ENCODE measurements around the gene WHRN.

Gene WHRN

DNA sequence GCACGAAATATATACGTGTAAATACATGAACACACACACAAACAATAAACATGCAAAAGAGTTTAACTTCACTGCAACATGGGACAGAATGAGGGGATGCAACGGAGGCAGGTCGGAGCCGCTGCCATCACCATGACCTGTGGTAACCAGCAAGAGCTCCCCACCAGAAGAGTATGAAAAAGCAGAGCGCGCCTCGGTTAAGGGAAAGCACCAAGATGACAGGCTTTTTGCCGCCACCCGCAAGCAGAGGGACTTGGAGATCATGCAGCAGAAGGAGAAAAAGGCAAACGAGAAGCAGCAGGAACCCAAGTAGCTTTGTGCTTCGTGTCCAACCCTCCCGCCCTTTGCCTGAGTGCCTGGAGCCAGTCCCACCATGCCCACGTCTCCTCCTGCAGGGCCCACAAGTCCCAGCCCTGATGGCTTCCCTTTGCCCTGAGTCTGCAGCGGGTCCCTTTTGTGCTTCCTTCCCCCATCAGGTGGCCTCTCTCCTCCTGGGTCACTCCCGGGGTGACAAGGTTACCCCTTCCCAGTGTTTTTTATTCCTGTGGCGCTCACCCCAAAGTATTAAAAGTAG is 13.8 kb downstream of the WHRN start:
- no peak for DNase-seq (ENCODE audit: low read depth)

DNA sequence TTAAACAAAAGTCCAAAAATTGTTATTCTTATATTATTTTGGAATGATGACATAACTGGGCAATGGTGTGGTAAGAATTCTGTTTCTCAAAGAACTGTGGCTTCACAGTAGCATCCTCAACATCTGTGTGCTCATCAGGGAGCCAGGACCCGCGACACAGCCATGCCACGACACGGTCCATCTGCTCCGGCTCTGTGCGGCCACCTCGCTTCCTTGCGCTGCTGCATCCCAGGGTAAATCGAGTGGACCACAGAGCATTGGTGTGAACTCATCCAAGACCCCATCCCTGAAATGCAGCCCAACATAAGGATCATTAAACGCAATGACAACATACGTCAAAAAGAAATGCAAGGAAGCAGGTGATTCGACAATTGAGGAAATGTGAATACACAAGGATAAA is 15.3 kb downstream of the WHRN start:
- DNase-seq (ENCODE audit: low read depth), result no peak

DNA sequence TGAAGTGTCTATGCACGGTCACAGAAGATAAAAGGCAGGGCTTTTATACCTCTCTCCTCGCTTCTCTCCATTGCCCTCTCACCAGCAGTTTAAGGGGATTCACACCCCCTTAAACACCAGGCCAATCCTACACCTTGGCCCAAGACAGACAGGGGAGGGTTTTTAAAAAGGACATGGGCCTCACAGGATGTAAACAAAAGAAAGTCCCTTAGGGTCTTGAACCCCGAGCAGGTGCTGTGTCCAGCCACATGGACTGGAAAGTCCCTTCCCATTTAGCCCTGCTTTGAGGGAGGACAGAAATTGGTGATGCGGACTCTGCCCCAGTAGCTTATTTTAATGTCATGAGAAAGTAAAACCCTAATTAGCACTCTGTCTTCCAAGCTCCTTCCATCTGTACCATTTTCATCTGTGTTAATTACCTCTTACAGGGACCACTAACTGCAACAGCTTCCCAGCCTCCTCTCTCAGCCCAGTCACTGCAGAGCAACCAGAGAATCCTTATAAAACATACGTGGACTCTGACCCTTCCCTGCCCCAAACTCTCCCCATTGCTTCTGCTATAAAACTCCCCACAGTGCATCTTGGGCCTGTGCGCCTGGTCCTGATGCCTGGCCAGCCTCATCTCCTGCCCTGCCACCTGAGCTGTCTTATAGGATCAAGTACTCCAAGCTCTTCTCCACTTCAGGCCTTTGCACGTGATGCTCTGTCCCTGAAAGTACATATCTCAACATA is 16.7 kb downstream of the WHRN start:
- DNase-seq (ENCODE audit: low read depth), result no peak

DNA sequence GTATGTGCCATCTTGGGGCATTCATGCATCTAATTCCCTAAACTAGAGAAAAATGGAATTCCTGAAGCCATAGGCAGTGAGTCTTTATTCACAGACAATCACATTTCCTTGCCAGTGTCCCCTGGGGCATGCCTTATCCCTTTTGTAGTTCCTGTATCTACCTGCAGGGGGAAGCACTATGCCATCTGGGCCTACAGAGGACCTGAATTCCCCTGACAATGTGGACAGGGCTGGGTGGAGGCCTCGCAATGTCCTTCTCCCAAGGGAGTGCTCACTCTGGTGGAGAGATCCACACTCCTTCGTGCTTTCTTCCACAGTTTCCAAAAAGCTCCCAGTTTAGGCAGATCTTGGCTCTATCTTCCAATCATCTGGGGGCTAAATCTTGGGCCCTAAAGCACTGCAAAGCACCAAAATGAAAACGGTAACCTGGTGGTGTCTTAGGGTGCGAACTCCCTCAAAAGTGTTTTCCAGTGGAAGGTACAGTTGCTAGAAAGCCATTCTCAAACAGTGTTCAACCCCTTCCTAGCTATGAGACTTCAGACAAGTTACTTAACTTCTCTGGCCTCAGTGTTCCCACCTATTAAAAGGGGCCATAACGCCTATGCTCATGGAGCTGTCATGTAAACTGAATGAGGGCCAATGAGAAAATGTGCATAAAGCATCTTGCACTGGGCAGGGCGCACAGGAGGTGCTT is 17.5 kb downstream of the WHRN start:
- DNase-seq (ENCODE audit: low read depth), result peak; percentile 39

DNA sequence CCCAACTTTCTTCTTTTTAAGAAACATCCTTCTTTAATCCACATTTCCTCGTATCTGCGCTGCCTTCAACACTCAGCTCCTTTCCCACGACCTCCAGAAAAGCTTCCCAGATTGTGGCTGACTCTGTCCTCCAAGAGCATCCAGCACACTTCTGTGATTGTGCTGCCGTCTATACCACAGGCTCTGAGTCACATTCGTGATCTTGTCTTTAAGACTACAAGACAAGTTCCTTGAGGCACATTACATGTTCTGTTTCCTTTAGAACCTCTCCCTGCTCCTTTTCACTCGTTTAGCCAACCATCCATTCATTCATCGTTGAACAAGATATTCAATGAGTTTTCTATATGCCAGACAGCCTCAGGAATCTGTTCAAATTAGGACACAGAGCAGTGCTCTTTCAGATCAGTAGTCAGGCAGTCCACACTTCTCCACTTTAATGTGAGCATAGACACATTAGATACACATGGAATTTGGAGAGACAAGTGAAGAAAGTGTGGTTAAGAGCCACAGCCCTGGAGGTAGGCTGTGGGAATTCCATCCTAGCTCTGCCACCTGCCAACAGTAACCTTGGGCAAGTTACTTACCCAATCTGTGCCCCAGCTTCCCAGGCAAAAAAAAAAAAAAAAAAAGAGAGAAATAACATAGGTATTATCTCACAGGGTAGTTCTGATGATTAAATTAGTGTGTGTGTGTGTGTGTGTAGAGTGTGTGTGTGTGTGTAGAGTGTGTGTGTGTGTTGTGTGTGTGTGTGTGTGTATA is 18.9 kb downstream of the WHRN start:
- DNase-seq (ENCODE audit: low read depth), result no peak

DNA sequence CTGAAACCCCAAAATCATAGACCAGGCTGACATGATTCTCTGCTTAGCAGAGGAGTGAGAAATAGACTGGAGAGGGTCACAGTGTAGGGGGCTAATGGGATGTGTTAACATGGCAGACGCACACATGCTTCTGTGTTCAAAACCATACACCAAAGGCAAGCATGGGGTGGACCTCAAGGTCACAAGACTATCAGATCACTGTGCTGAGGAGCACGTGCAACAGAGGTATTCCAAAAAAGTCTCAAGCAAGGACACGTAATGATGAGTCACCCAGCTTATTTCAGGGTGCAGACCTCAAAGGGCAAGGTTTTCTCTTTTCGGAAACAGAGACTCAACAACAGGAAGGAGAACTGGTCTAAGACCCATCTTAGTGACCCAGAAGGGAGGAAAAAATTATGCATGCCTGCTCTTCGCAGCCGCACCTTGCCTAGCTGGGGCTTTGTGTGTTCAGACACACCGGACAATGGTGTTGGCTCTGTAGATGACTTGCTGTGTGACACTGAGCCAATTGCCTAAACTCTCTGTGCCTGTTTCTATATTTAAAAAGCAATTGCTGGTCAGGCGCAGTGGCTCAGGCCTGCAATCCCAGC is 20.3 kb downstream of the WHRN start:
- DNase-seq (ENCODE audit: low read depth), result peak; percentile 25

DNA sequence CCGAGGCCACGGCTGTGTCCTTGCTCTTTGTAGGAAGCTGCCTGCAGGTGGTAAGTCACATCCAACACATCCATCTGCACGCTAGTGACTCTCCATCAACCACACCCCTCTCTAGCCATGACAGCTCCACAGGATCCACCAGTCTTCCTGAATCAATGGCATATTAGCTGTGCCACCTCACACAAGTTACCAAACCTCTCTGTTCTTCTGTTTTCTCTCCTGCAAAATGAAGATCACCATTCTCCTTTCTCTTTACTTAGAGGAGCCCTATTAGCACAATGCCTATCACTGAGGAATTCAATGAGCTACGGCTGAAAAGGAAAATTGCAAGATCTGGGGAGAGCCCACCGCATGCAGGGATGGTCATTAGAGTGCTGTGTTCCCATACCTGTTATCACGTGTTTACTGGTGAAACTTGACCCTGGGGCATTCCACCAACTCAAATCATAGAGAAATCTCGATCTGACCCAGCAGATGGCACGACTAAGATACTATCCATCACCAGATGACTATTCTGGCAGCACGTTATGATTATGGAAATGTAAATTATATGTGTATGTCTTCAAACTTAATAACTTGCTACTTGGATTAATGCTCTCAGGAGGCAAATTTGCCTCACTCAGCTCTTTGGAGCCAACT is 20.9 kb downstream of the WHRN start:
- no peak for DNase-seq (ENCODE audit: low read depth)

DNA sequence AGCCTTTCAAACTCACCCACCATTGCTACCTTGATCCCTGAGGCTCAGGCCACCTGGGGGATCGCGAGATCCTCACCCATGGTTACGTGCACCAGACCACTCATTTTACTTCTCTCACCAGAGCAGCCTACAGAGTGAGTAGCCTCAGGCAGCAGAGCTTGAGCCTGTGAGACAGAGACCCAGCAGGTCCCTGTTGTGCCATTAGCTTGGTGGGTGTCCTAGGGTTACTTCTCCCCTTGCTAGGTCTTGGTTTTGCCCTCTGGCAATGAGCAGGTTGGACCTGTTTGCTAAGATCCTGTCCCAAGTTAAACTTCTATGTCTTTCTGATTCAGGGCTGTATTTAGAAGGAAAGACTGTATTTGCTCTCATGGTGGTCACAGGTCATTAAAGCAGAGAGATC is 21.8 kb downstream of the WHRN start:
- no peak for DNase-seq (ENCODE audit: low read depth)

DNA sequence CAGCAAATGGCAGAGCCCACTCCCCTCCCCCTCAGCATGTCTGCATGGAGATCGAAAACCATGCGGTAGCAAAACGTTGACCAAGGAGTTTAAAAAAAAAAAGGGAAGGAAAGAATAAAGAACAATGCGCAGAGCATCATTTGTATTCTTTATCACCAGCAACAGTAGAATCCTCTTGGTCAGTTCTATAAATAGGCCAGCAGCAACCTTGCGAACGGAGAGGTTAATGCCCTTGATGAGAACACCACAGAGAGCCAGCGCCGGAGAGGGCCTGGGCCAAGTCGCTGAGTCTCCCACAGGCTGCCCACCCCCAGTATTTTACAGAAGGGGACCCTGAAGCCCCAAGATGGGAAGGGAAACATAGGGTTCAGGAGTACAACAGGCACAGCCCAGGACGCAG is 22.7 kb downstream of the WHRN start:
- DNase-seq (ENCODE audit: low read depth), result no peak

DNA sequence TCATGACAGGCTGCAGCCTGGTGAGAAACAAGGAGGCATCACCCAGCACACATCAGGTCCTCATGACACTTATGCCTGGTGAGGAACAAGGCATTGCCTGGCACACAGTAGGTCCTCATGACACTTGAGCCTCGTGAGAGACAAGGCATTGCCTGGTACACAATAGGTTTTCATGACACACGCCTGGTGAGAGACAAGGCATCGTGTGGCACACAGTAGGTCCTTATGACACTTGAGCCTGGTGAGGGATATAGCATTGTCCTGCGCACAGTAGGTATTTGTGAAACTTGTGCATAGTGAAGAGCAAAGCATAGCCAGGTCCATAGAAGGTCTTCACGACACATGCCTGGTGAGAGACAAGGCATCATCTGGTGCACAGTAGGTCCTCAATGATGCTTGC is 23.5 kb downstream of the WHRN start:
- no peak for DNase-seq (ENCODE audit: low read depth)

DNA sequence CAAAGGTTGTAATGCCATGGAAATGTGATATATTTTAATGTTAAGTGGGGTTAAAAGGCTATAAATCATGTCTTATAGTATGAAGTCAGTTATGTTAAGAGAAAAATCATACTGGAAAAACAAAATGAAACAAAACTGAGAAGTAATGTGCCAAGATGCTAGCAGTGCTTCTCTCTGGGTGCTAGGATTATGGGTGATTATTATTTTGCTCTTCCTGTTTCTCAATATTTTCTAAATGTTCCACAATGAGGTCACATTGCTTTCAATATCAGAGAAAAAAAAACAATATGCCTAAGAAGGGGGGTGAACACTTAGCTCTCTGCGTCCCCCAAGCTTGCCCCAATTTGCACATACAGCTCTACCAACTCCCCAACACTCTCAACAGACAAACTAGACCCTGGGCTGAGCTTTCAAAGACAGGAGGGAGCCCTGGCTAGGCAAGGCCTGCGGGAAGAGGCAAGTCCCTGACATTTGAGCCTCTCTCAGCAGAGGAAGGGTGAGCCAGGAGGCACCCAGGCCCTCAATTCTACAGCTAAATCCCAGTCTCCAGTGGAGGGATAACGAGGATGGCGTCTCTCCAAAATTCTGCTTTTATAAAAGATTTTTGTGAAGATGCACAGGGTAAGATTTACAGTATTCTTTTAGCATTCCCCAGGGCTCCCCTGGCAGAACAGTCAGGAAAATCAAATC is 24.4 kb downstream of the WHRN start:
- DNase-seq (ENCODE audit: low read depth), result no peak

DNA sequence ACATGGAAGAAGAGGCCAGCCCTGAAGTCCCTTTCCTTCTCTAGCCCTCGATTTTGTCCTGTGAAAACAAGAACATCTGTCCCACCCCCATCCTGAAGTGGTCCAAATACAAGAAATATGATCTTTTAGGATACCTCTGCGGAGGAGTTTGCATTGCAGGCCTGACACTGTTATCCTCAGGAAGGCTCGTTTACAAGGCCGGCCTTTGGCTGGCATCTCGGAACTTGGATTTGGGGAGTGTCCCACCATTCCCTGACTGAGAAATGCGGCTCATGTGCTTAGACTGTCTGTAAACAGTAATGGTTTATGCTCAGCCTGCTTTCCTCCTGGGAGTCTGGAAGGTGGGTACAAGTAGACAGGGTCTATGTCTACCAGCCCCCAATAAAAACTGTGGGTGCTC is 26.4 kb downstream of the WHRN start:
- no peak for DNase-seq (ENCODE audit: low read depth)

DNA sequence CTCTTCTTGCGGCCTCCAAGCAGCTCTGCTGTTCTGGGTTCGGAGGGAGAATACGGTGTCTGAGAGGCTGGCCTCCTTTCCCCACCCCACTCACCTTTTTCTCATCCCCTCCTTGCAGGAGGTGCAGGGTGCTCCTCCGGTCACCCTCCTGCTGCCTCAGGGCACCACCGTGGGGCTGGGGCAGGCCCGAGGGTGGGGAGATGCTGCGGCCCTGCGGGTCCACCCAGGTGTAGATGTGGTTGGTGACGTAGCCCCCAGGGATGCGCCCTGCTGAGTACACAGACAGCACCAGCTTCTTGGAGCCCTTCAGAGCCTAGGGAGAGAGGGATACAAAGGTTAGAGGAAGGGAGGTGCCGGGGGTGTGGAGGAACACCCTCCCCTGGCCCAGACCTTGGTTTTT is 26.8 kb downstream of the WHRN start:
- no peak for DNase-seq (ENCODE audit: low read depth)

DNA sequence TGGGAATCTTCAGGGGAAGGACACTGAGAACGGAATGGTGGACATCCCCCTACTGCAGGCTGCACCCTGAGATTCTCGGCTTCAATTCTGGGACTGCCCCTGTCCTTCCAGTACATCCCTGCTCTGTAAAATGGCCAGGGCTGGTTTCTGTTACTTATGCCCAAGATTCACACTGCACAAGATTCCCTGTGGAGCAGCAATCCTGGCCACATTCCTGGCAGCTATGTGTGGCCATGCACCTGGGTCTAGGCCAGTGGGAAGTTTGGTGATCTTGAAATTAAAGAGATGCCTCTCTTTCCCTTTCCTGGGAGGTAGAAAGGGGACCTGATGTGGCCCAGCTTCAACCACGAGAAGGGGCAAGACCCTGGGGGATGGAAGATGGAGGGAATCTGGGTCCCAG is 27.6 kb downstream of the WHRN start:
- no peak for DNase-seq (ENCODE audit: low read depth)

DNA sequence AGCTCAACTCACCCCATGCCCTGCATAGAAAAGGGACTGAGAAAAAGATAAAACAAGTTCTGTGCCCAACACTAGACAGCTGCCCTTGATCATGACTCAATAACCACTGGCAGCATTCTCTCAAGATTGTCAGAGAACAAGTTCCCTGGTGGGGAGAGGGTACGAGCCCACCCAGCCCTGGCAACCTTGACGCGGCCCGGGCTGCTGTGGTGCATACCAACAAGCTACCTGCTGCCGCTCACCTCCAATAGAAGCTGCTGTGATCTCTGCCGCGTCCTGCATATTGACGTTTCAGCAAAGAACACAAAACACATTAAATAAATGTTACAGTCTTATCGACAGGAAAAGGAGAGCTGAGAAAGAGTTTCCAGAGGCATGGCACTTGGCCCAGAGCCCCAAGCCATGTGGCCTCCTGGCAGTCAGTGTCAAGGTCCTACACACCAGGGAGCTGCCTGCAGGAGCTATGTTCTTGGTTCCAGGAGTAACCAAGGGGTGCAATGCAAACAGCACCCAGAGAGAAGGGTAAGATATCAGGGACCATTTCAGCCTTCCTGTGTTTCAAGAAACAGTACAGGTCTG is 28.3 kb downstream of the WHRN start:
- no peak for DNase-seq (ENCODE audit: low read depth)

DNA sequence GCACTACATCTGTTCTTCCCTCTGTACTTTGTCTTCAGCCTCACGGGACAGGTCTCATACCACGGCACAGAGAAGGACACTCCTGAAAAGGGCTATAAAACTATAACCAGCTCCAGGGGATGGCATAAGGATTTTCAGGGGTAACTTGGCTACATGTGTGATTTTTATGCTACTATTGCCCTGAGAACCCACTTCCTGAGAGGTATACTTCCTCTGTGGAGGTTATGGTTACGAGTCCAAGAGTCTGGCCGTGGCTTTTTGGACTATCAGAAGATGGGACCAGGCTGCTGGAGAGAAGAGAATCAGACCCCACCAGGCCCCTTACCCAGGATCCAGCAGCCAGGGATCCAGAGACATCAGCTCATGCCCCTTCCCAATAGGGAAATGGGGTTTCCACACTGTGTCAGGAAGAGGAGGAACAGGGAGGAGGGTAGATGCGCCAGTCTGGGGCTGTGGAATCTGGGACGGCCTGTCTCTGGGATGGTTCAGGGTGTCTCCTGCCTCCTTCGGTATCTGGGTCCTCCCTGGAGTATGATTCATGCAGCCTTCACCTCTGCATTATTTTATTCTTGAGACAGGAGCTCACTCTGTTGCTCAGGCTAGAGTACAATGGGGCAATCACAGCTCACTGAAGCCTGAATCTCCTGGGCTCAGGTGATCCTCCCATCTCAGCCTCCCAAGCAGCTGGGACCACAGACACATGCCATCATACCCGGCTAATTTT is 29.7 kb downstream of the WHRN start:
- DNase-seq (ENCODE audit: low read depth), result no peak

DNA sequence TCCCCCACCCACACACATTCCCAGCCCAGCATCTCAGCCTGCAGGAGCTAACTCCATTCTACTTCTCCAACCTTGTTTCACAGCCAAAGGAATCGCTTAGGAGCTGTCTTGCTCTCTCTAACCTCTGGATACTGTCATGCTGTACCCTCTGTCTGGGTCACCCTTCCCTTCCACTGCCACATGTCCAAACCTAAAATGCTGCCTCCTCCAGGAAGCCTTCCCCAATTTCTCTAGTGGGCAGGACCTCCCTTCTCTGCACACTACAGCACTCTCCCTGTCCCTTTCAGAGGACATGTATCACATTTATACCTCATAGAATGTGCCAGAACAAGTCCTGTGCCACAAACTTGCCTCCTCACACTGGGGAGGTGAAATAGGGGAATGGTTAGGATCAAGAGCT is 30.8 kb downstream of the WHRN start:
- no peak for DNase-seq (ENCODE audit: low read depth)

DNA sequence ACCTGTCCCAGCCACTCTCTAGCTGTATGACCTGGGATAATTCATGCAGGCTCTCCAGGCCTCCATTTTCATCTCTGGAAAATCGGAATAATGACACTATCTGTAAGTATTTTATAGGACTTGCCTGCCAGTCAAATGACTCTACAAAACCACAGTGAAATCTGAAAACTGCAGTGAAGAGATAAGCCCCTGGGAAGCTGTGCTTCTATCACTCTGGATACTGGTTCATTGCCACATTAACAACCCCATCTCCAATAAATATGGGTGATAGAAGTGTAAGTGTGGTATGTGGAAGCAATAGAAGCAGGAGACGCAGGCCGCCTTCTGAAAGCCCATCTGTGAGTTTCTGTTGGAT is 31.8 kb downstream of the WHRN start:
- no peak for DNase-seq (ENCODE audit: low read depth)

DNA sequence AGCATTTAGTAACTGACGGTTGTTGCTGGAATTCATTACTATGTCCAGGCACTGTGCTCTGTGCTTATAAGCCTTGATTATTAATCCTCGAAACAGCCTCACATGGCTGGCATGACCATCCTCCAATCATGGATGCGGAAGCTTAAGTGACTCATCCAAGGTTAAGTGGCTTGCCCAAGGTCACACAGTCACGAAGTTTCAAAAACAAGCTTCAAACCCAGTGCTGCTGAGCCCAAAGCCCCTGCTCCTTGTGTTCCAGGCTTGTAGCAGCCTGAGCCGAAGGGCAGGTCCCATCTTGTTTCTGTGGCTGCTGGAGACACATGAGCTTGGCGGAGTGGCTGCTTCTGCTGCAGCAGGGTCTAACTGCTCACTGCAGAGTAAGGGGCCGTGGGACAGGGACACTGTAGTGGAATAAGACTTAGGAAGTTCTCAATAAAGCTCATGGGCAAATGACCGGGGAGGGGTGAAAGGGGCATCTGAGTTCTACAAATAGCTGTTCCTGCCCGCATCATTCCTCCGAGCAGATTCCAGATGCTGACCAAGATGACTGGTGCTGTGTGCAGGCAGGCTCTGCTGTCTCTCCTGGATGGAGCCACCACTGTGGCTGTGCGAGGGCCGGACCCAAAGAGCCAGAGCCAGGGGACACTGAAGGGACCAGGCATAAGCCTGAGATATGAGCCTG is 32.4 kb downstream of the WHRN start:
- DNase-seq (ENCODE audit: low read depth), result no peak

DNA sequence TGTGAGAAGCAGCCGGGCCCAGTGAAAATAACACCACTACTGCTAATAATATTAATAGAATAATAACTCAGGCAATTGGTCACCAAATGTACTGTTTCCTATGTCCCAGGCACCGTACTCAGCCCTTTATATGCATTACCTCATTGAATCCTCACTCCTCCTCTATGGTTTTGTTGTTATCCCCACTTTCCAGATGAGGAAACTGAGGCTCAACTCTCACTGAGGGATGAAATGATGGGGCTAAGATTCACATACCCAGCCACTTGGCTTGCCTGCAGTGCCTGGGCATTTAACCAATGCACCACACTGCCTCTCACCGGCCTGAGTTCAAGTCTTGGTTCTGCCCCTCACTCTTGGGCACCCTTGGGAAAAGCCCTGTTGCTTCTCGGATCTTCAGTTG is 34.1 kb downstream of the WHRN start:
- DNase-seq (ENCODE audit: low read depth), result no peak
